Measurements from ENCODE around the gene RAB5A. TPM values are rescaled to one million over a fixed set of nuclear protein-coding genes. Genes with fewer than 3 reads are reported as not detected.

Gene RAB5A
- total RNA-seq (2014; rRNA removed; shearing (Covaris generic)) = 24.5 and 26.1 TPM in 2 replicates
- 39.2 and 50.2 TPM in 2 replicates for total RNA-seq (2022)
- percentile 85 among the genes with signal in this experiment for Bru-seq, nascent RNA
- BruChase-seq, experiment 1, labeled RNA remaining after a 6-hour chase = percentile 79 among the genes with signal in this experiment
- BruChase-seq, experiment 2, labeled RNA remaining after a 2-hour chase = percentile 86 among the genes with signal in this experiment
- long read RNA-seq, transcript RAB5A-201 (6 exons, 2,536 nt) = major isoform, 38 of 44 reads
- long read RNA-seq, partial matches to known transcripts = 3 of 44 reads
- long read RNA-seq, other reads (novel, unspliced or antisense) = 3 of 44 reads

- peak; percentile 97 for DNase-seq (ENCODE audit: low spot score)
- H2AFZ ChIP-seq (ENCODE audit: low read length) = peak within 1 kb of the TSS; percentile 96
- no peaks in the 10 kb centered on the region for H3K9me2 ChIP-seq (ENCODE audit: insufficient read depth, low read length)
- TF ChIP-seq CTCF (conservative IDR thresholded peaks at IDR 0.05; ENCODE audit: low read length) (no peak), EZH2phosphoT487 (IDR thresholded peaks at IDR 0.05; ENCODE audit: borderline replicate concordance, low read depth, low read length) (no peak)
- peaks cover 18% of the 10 kb centered on the region for H4K20me1 ChIP-seq (ENCODE audit: insufficient read depth, low read length)
- peak within 1 kb of the TSS; percentile 91 for H3K4me3 ChIP-seq (ENCODE audit: low read depth, low read length, poor library complexity, severe bottlenecking)
- H3K79me2 ChIP-seq (ENCODE audit: insufficient read depth, low read depth, low read length) = peaks cover 46% of the 10 kb centered on the region
- no TSS peak for BruUV-seq (replicated peaks)
- intact Hi-C loops (cut with micrococcal nuclease; ENCODE audit: unreplicated experiment) = loop anchor here (1.0 to 10.0 kb wide), 3 partner anchors 94 to 402 kb away; partner anchors contain the start of gene SGO1
- H3K36me3 ChIP-seq (ENCODE audit: insufficient read depth, low read length) = peaks cover 19% of the 10 kb centered on the region
- peak within 1 kb of the TSS; percentile 73 for H3K27ac ChIP-seq (ENCODE audit: low read depth, low read length, poor library complexity, severe bottlenecking)
- CTCF ChIA-PET (ENCODE audit: unreplicated experiment) = no interaction called here
- H3K4me1 ChIP-seq (ENCODE audit: insufficient read depth, low read length, poor library complexity, severe bottlenecking) = peaks cover 30% of the 10 kb centered on the region
- H3K9me3 ChIP-seq (ENCODE audit: low read length) = no peaks in the 10 kb centered on the region
- POLR2A ChIA-PET = interaction anchor here (0.5 to 1.7 kb wide), 4 partner anchors 20 to 240 kb away, joined by 3 to 10 read pairs (median 4); no protein-coding TSS in a partner anchor
- peak within 1 kb of the TSS; percentile 97 for H3K4me2 ChIP-seq (ENCODE audit: low read length)
Measured at GRCh38 chr3:19946832-19947548, at the start of gene RAB5A. Gene RAB5A, plus strand, starts transcription at chr3:19947097. Its CDS starts 3,802 bp downstream, at chr3:19950899.

- Histone ChIP-seq H3K79me2 (ENCODE audit: insufficient read depth, low read depth, low read length) (no peaks in the 10 kb centered on the region), H3K36me3 (ENCODE audit: insufficient read depth, low read length) (no peaks in the 10 kb centered on the region), H3K4me1 (ENCODE audit: insufficient read depth, low read length, poor library complexity, severe bottlenecking) (no peaks in the 10 kb centered on the region), H3K4me3 (ENCODE audit: low read depth, low read length, poor library complexity, severe bottlenecking) (no peak overlapping the region), H2AFZ (ENCODE audit: low read length) (no peak overlapping the region), H3K27ac (ENCODE audit: low read depth, low read length, poor library complexity, severe bottlenecking) (no peak overlapping the region), H3K4me2 (ENCODE audit: low read length) (no peak overlapping the region), H4K20me1 (ENCODE audit: insufficient read depth, low read length) (no peaks in the 10 kb centered on the region), H3K9me2 (ENCODE audit: insufficient read depth, low read length) (no peaks in the 10 kb centered on the region), H3K9me3 (ENCODE audit: low read length) (no peaks in the 10 kb centered on the region)
- DNase-seq (ENCODE audit: low spot score) = no peak
- no peak for TF ChIP-seq CTCF (conservative IDR thresholded peaks at IDR 0.05; ENCODE audit: low read length)
- no peak for TF ChIP-seq EZH2phosphoT487 (IDR thresholded peaks at IDR 0.05; ENCODE audit: borderline replicate concordance, low read depth, low read length)
- POLR2A ChIA-PET = interaction anchor here (1.1 to 1.4 kb wide), 2 partner anchors 9 to 50 kb away, joined by 3 to 4 read pairs; no protein-coding TSS in a partner anchor
- BruUV-seq (replicated peaks) = no TSS peak
- CTCF ChIA-PET (ENCODE audit: unreplicated experiment) = no interaction called here
- intact Hi-C loops (cut with micrococcal nuclease; ENCODE audit: unreplicated experiment) = no loop called here
Measured at GRCh38 chr3:19898721-19899120, 48.2 kb upstream of the RAB5A start.
